Measurements from ENCODE around the gene AACS. TPM values are rescaled to one million over a fixed set of nuclear protein-coding genes. Genes with fewer than 3 reads are reported as not detected.

The AACS gene
- total and polyA plus RNA-seq, 2 of the 8 experiments (the other 6 are each of a cell fraction or from before 2014, with no cell fraction given), result 51.9 to 52.4 TPM

DNA sequence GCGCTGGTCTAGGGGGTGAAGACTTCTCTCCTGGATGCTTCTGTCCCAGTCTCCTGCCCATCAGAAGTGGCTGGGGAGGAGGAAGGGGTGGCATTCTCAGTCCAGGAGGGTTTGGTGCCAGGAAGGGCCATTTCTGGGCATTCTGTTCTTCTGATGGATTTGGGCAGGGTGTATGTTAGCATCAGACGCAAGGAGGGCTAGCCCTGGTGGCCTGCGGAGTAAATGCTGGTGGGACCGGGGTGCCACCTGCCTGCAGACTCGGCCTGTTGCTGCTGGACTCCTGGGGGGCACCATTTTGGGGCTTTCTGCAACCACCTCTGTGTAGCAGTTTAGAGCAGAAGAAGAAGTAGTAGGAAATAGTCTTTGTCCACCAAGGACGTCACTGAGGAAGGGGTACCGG, 31.7 kb downstream of the AACS start:
- Histone ChIP-seq H2BK15ac (ENCODE audit: low read length) (no peak overlapping the region), H4K5ac (ENCODE audit: insufficient read length, low read depth, low read length) (no peak overlapping the region), H3K27me3 (replicated peaks in 1 of 4; ENCODE audit: control insufficient read depth in 3 of 4, extremely low read depth in 1 of 4, insufficient read depth in 3 of 4, low read length in 3 of 4) (no peaks in the 10 kb centered on the region), H2BK20ac (ENCODE audit: low read length) (no peak overlapping the region), H2BK5ac (ENCODE audit: low read depth, low read length) (no peak overlapping the region), H3K4ac (replicated peaks; ENCODE audit: insufficient read length, low read depth, low read length) (no peak overlapping the region), H3K9ac (replicated peaks in 1 of 4; ENCODE audit: extremely low read depth in 1 of 4, low read depth in 3 of 4, low read length in 3 of 4) (no peak overlapping the region), H3K23ac (ENCODE audit: insufficient read length) (no peak overlapping the region), H3K9me3 (ENCODE audit: insufficient read depth in 2 of 2, low read depth in 1 of 2, low read length in 1 of 2) (no peaks in the 10 kb centered on the region), H3K79me1 (ENCODE audit: low read depth, low read length) (peaks cover 14% of the 10 kb centered on the region), H3K79me2 (ENCODE audit: control insufficient read depth in 1 of 2, insufficient read depth in 2 of 2, low read length in 2 of 2) (peaks cover 0 to 9% of the 10 kb centered on the region in 2 experiments; a peak in 2 of 4 replicates), H3K36me3 (ENCODE audit: control insufficient read depth in 2 of 4, insufficient read depth in 4 of 4, low read length in 3 of 4) (peaks cover 2 to 10% (median 4%) of the 10 kb centered on the region in 4 experiments; a peak in 5 of 8 replicates), H2AK5ac (ENCODE audit: low read depth, low read length) (no peak overlapping the region), H3K4me2 (ENCODE audit: insufficient read depth in 1 of 2, low read depth in 2 of 2, low read length in 2 of 2) (no peak overlapping the region), H3K27ac (ENCODE audit: low read depth, low read length) (no peak overlapping the region), H3K14ac (ENCODE audit: insufficient read length) (no peak overlapping the region), H2BK12ac (ENCODE audit: low read depth, low read length) (no peak overlapping the region), H3K18ac (ENCODE audit: extremely low read depth, low read length) (no peak overlapping the region), H3K23me2 (ENCODE audit: low read depth, low read length) (no peaks in the 10 kb centered on the region), H4K8ac (ENCODE audit: extremely low read depth, insufficient read depth, low read length) (0 out of 2 replicates have a peak overlapping the region, but pooled peaks have one; percentile 38), H4K20me1 (replicated peaks in 1 of 2; ENCODE audit: control insufficient read depth in 1 of 2, insufficient read depth in 2 of 2, low read length in 2 of 2) (peaks cover 6 to 18% of the 10 kb centered on the region in 2 experiments), H3K4me1 (replicated peaks in 1 of 4; ENCODE audit: control insufficient read depth in 3 of 4, insufficient read depth in 4 of 4, low read length in 3 of 4) (peaks cover 0 to 4% (median 0%) of the 10 kb centered on the region in 4 experiments; a peak in 1 of 7 replicates), H3K56ac (replicated peaks; ENCODE audit: insufficient read length, low read depth, low read length) (no peak overlapping the region), H4K91ac (replicated peaks; ENCODE audit: insufficient read length, low read length) (no peak overlapping the region), H2AFZ (ENCODE audit: low read length) (no peak overlapping the region), H3K4me3 (ENCODE audit: extremely low read depth in 1 of 4, insufficient read depth in 2 of 4, low read depth in 3 of 4, low read length in 4 of 4) (no peak overlapping the region), H2BK120ac (replicated peaks; ENCODE audit: low read depth, low read length) (no peak overlapping the region)
- TF ChIP-seq, protein P1, sequence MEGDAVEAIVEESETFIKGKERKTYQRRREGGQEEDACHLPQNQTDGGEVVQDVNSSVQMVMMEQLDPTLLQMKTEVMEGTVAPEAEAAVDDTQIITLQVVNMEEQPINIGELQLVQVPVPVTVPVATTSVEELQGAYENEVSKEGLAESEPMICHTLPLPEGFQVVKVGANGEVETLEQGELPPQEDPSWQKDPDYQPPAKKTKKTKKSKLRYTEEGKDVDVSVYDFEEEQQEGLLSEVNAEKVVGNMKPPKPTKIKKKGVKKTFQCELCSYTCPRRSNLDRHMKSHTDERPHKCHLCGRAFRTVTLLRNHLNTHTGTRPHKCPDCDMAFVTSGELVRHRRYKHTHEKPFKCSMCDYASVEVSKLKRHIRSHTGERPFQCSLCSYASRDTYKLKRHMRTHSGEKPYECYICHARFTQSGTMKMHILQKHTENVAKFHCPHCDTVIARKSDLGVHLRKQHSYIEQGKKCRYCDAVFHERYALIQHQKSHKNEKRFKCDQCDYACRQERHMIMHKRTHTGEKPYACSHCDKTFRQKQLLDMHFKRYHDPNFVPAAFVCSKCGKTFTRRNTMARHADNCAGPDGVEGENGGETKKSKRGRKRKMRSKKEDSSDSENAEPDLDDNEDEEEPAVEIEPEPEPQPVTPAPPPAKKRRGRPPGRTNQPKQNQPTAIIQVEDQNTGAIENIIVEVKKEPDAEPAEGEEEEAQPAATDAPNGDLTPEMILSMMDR (IDR thresholded peaks at IDR 0.05; ENCODE audit: control extremely low read depth in 1 of 3, insufficient read depth in 1 of 3, low read depth in 1 of 3, low read length in 3 of 3), result peak in 2 of 3 experiments; percentile 7 to 9; a peak in 2 of 4 replicates
- peak; percentile 15 to 38; a peak in 3 of 4 replicates for TF ChIP-seq RAD21 (IDR thresholded peaks at IDR 0.05 in 1 of 2, conservative IDR thresholded peaks at IDR 0.05 in 1 of 2; ENCODE audit: low read depth in 2 of 2, low read length in 2 of 2)
- no peak for TF ChIP-seq TBP (IDR thresholded peaks at IDR 0.05; ENCODE audit: low read depth, low read length)
- POLR2A ChIA-PET (ENCODE audit: partially characterized antibody), result no interaction called here
- DNase-seq (ENCODE audit: low read depth in 1 of 2, low spot score in 2 of 2) (no peak), FAIRE-seq (no peak)
- WGBS, 2 experiments (ENCODE audit: extremely low coverage in 1 of 2, insufficient coverage in 1 of 2, insufficient read length in 1 of 2, insufficient replicate concordance in 2 of 2, low coverage in 1 of 2, low lambda C conversion rate in 2 of 2, missing lambda C conversion rate in 1 of 2), result 91% methylated on average over 7 of the region's 7 CpGs; no CpG with 5 or more reads in 1 of the 2 experiments
- CTCF ChIA-PET (ENCODE audit: partially characterized antibody), result interaction anchor here (1.5 kb wide), 1 partner anchor 16 kb away, joined by 3 read pairs; no protein-coding TSS in a partner anchor

All from H1 (cell line).